SK-N-SH (cell line): ENCODE results near the gene SEC14L6. TPM values are rescaled to one million over a fixed set of nuclear protein-coding genes. Genes with fewer than 3 reads are reported as not detected.

Experiments
- CTCF ChIA-PET: fragments of 300-600, 350-600 bp; formaldehyde crosslinking; extraction: SDS; loops from one replicate; lab custom pipeline; 2021; lab: Yijun Ruan, JAX
- POLR2A ChIA-PET: fragments of 350-600 bp; sonication (Branson Sonifier 250); formaldehyde crosslinking; extraction: SDS; loops from one replicate; lab custom pipeline; 2020; ENCODE audit warnings: antibody characterized with exemption, inconsistent platforms; lab: Yijun Ruan, JAX
- DNase-seq: peaks from one replicate; pipeline ENCODE4 v3.0.0; 2012
- H2AFZ ChIP-seq: fragments of 200-600 bp; sonication (generic); 2 replicates; pipeline ENCODE4 v1.8.1; 2016; ENCODE audit warnings: antibody characterized with exemption, mild to moderate bottlenecking, low read depth
- H3F3A ChIP-seq: fragments of 200-600 bp; sonication (generic); replicated peaks from 2 replicates; pipeline ENCODE3; 2016; ENCODE audit warnings: antibody characterized with exemption, mild to moderate bottlenecking; ENCODE audit not compliant: insufficient read depth
- H3K27ac ChIP-seq, 2 experiments: fragments of 200-500 bp in 1 of 2; fragments of 200-600 bp in 1 of 2; sonication (Bioruptor generic) in 1 of 2; sonication (generic), shearing (Covaris generic) in 1 of 2; 2 replicates each; pipeline versions ENCODE4 v1.5.1 to v1.6.1; 2014 to 2016; ENCODE audit warnings: low read depth in 2 of 2, inconsistent platforms in 1 of 2, low read length in 1 of 2, mild to moderate bottlenecking in 1 of 2, mixed read lengths in 1 of 2
- H3K27me3 ChIP-seq: fragments of 200-600 bp; sonication (generic), shearing (Covaris generic); 2 replicates; pipeline ENCODE4 v1.6.1; 2016; ENCODE audit warnings: mixed run types; ENCODE audit not compliant: insufficient read depth
- H3K36me3 ChIP-seq, 2 experiments: fragments of 200-500 bp in 1 of 2; fragments of 200-600 bp in 1 of 2; sonication (Bioruptor generic) in 1 of 2; sonication (generic) in 1 of 2; replicated peaks in 1 of 2; 2 replicates each; pipeline versions ENCODE3 to v1.5.1; 2014 to 2016; ENCODE audit warnings: low read length in 1 of 2, mild to moderate bottlenecking in 1 of 2; ENCODE audit not compliant: insufficient read depth in 2 of 2, control insufficient read depth in 1 of 2
- H3K4me1 ChIP-seq, 2 experiments: fragments of 200-500 bp in 1 of 2; fragments of 200-600 bp in 1 of 2; sonication (Bioruptor generic) in 1 of 2; sonication (generic), shearing (Covaris generic) in 1 of 2; 2 replicates each; pipeline versions ENCODE4 v1.5.1 to v1.6.1; 2014 to 2016; ENCODE audit warnings: low read depth in 1 of 2, low read length in 1 of 2, mixed run types in 1 of 2; ENCODE audit not compliant: insufficient read depth in 2 of 2, control insufficient read depth in 1 of 2
- H3K4me2 ChIP-seq: fragments of 200-600 bp; sonication (generic), shearing (Covaris generic); 2 replicates; pipeline ENCODE4 v1.6.1; 2017; ENCODE audit warnings: mixed run types
- H3K4me3 ChIP-seq, 2 experiments: fragments of 200-500 bp in 1 of 2; fragments of 200-600 bp in 1 of 2; sonication (Bioruptor generic) in 1 of 2; sonication (generic), shearing (Covaris generic) in 1 of 2; 2 replicates each; pipeline versions ENCODE4 v1.5.1 to v1.8.1; 2014 to 2016; ENCODE audit warnings: low read depth in 2 of 2, inconsistent platforms in 1 of 2, low read length in 1 of 2, mild to moderate bottlenecking in 1 of 2, mixed read lengths in 1 of 2, moderate library complexity in 1 of 2
- H3K79me2 ChIP-seq: fragments of 200-600 bp; sonication (generic); 2 replicates; pipeline ENCODE4 v1.8.1; 2017; ENCODE audit warnings: mild to moderate bottlenecking; ENCODE audit not compliant: insufficient read depth
- H3K9ac ChIP-seq: fragments of 200-600 bp; sonication (generic); 2 replicates; pipeline ENCODE4 v1.6.1; 2017; ENCODE audit warnings: mixed run types
- H3K9me2 ChIP-seq: fragments of 200-600 bp; sonication (generic); 2 replicates; pipeline ENCODE4 v1.6.1; 2017; ENCODE audit warnings: mixed run types
- H3K9me3 ChIP-seq: fragments of 200-600 bp; sonication (generic); 2 replicates; pipeline ENCODE4 v1.6.1; 2017; ENCODE audit warnings: mixed run types, mild to moderate bottlenecking, moderate library complexity
- H4K20me1 ChIP-seq: fragments of 200-600 bp; sonication (generic); 2 replicates; pipeline ENCODE4 v1.6.1; 2017; ENCODE audit warnings: mild to moderate bottlenecking, mixed run types; ENCODE audit not compliant: insufficient read depth
- ELF1 ChIP-seq: IDR thresholded peaks from 2 replicates; pipeline ENCODE4 v1.4.0; 2012
- EZH2phosphoT487 ChIP-seq: fragments of 200-600 bp; sonication (generic); IDR thresholded peaks from 2 replicates; pipeline ENCODE4 v1.6.1; 2017; ENCODE audit warnings: low read depth, mixed run types, mild to moderate bottlenecking, antibody characterized with exemption, moderate library complexity, borderline replicate concordance
- FOSL2 ChIP-seq: IDR thresholded peaks from 2 replicates; pipeline ENCODE4 v1.4.0; 2012; ENCODE audit warnings: low read depth, mild to moderate bottlenecking, moderate library complexity, borderline replicate concordance
- FOXJ3 ChIP-seq: sonication (generic); formaldehyde crosslinking; IDR thresholded peaks from 2 replicates; pipeline ENCODE4 v1.5.1; 2020; ENCODE audit warnings: mild to moderate bottlenecking, missing genetic modification reagents
- FOXM1 ChIP-seq: IDR thresholded peaks from 2 replicates; pipeline ENCODE4 v1.4.0; 2012; ENCODE audit warnings: low read depth, mild to moderate bottlenecking
- IRF3 ChIP-seq: fragments of 150-350 bp; IDR thresholded peaks from 2 replicates; pipeline ENCODE4 v1.6.1; 2016; ENCODE audit warnings: mild to moderate bottlenecking, low read depth, low read length
- JUND ChIP-seq: IDR thresholded peaks from 2 replicates; pipeline ENCODE4 v1.4.0; 2012
- MAX ChIP-seq: IDR thresholded peaks from 2 replicates; pipeline ENCODE4 v1.4.0; 2012; ENCODE audit warnings: low read depth
- MXI1 ChIP-seq: IDR thresholded peaks from 2 replicates; pipeline ENCODE4 v1.6.1; 2012; ENCODE audit warnings: mild to moderate bottlenecking, low read depth, low read length, improper control_type of control experiment
- NRF1 ChIP-seq: IDR thresholded peaks from 2 replicates; pipeline ENCODE4 v1.6.1; 2012; ENCODE audit warnings: low read depth, mild to moderate bottlenecking, low read length
- POLR2AphosphoS5 ChIP-seq: IDR thresholded peaks from 2 replicates; pipeline ENCODE4 v1.6.1; 2012; ENCODE audit warnings: low read depth, low read length
- RCOR1 ChIP-seq: fragments of 150-350 bp; IDR thresholded peaks from 2 replicates; pipeline ENCODE4 v1.6.1; 2017; ENCODE audit warnings: antibody characterized with exemption, low read length
- REST ChIP-seq: IDR thresholded peaks from 2 replicates; pipeline ENCODE4 v1.6.1; 2012; ENCODE audit warnings: mild to moderate bottlenecking, low read depth, low read length, moderate library complexity
- RFX5 ChIP-seq: IDR thresholded peaks from 2 replicates; pipeline ENCODE4 v1.6.1; 2012; ENCODE audit warnings: mild to moderate bottlenecking, improper control_type of control experiment, low read length
- TCF12 ChIP-seq: IDR thresholded peaks from 2 replicates; pipeline ENCODE4 v1.4.0; 2012
- TEAD4 ChIP-seq: IDR thresholded peaks from 2 replicates; pipeline ENCODE4 v1.4.0; 2012; ENCODE audit warnings: mild to moderate bottlenecking, borderline replicate concordance; ENCODE audit not compliant: insufficient read depth
- USF2 ChIP-seq: fragments of 150-350 bp; IDR thresholded peaks from 2 replicates; pipeline ENCODE4 v1.6.1; 2017; ENCODE audit warnings: antibody characterized with exemption, low read length, low read depth, borderline replicate concordance
- YY1 ChIP-seq: IDR thresholded peaks from 2 replicates; pipeline ENCODE4 v1.4.0; 2012; ENCODE audit warnings: low read depth, mild to moderate bottlenecking
- WGBS: methylation state at CpG from one replicate; pipeline ENCODE4 v1.1.6; 2017; ENCODE audit warnings: low lambda C conversion rate; 5-methylcytosine and 5-hydroxymethylcytosine counted together
- polyA plus RNA-seq, 3 experiments: library from polyadenylated mRNA; depleted of rRNA; stranded (reverse); fragments of >200 nt; gene quantifications; 2 replicates each; pipeline ENCODE4 v1.2.3, GENCODE V29; 2012

The SEC14L6 gene
- polyA plus RNA-seq, 1 of the 3 experiments (the other 2 are of a cell fraction), result not detected

GRCh38 chr22:30580896-30581295, 34.4 kb upstream of the SEC14L6 start:
- Histone ChIP-seq H3K36me3 (peaks cover 5 to 91% of the 10 kb centered on the region in 2 experiments), H3K9me3 (no peaks in the 10 kb centered on the region), H3K9ac (no peak overlapping the region), H3K79me2 (no peaks in the 10 kb centered on the region; the same call in 1 of the 2 replicates), H2AFZ (no peak overlapping the region), H3K4me1 (peaks cover 0 to 10% of the 10 kb centered on the region in 2 experiments; a peak in 1 of 4 replicates), H3K4me3 (no peak overlapping the region), H3K4me2 (no peak overlapping the region), H3F3A (peaks cover 4% of the 10 kb centered on the region), H3K27me3 (no peaks in the 10 kb centered on the region), H3K9me2 (no peaks in the 10 kb centered on the region), H3K27ac (no peak overlapping the region), H4K20me1 (no peaks in the 10 kb centered on the region)
- POLR2A ChIA-PET, result no interaction called here
- TF ChIP-seq FOXJ3 (CRISPR knock-in tag), result no peak
- TF ChIP-seq REST, result no peak
- TF ChIP-seq RCOR1, result no peak
- TF ChIP-seq RFX5, result no peak
- no peak for TF ChIP-seq MAX
- no peak for TF ChIP-seq YY1
- no peak for TF ChIP-seq EZH2phosphoT487
- TF ChIP-seq NRF1, result no peak
- TF ChIP-seq TCF12, result no peak
- no peak for TF ChIP-seq JUND
- TF ChIP-seq FOXM1, result no peak
- TF ChIP-seq IRF3, result no peak
- TF ChIP-seq ELF1, result no peak
- TF ChIP-seq FOSL2, result no peak
- no peak for TF ChIP-seq TEAD4
- DNase-seq, result no peak
- WGBS, result 83% methylated on average over 4 of the region's 6 CpGs
- CTCF ChIA-PET, result no interaction called here

GRCh38 chr22:30578481-30578880, 31.9 kb upstream of the SEC14L6 start:
- WGBS, result 95% methylated on average over 9 of the region's 12 CpGs
- POLR2A ChIA-PET, result no interaction called here
- no peak for TF ChIP-seq USF2
- no peak for TF ChIP-seq POLR2AphosphoS5
- TF ChIP-seq FOSL2, result no peak
- no peak for TF ChIP-seq MXI1
- no peak for TF ChIP-seq NRF1
- no peak for TF ChIP-seq MAX
- Histone ChIP-seq H3K4me2 (no peak overlapping the region), H3K27me3 (no peaks in the 10 kb centered on the region), H3K4me3 (no peak overlapping the region), H3K9ac (no peak overlapping the region), H4K20me1 (0 out of 2 replicates have a peak, but pooled peaks cover 2% of the 10 kb centered on the region), H3F3A (peaks cover 7% of the 10 kb centered on the region), H3K4me1 (peaks cover 10 to 27% of the 10 kb centered on the region in 2 experiments; a peak in 2 of 4 replicates), H3K9me3 (no peaks in the 10 kb centered on the region), H3K9me2 (no peaks in the 10 kb centered on the region), H3K36me3 (peaks cover 0 to 72% of the 10 kb centered on the region in 2 experiments), H3K27ac (no peak overlapping the region), H3K79me2 (no peaks in the 10 kb centered on the region), H2AFZ (no peak overlapping the region)
- no peak for DNase-seq
- CTCF ChIA-PET, result interaction anchor here (0.6 kb wide), 1 partner anchor 24 kb away, joined by 3 read pairs; no protein-coding TSS in a partner anchor
